Ishikawa (cell line): ENCODE measurements around the gene PBX1.

Experiments
- CEBPB ChIP-seq: IDR thresholded peaks from 2 replicates; pipeline ENCODE4 v1.6.1; 2012
- CREB1 ChIP-seq: IDR thresholded peaks from 2 replicates; pipeline ENCODE4 v1.6.1; 2012; ENCODE audit warnings: low read depth
- EGR1 ChIP-seq: IDR thresholded peaks from 2 replicates; pipeline ENCODE4 v1.6.1; 2012
- EP300 ChIP-seq: IDR thresholded peaks from 2 replicates; pipeline ENCODE4 v1.6.1; 2012; ENCODE audit warnings: borderline replicate concordance
- FOXM1 ChIP-seq: IDR thresholded peaks from 2 replicates; pipeline ENCODE4 v1.6.1; 2012; ENCODE audit warnings: low read depth, borderline replicate concordance
- NFIC ChIP-seq: IDR thresholded peaks from 2 replicates; pipeline ENCODE4 v1.6.1; 2012
- RAD21 ChIP-seq: IDR thresholded peaks from 2 replicates; pipeline ENCODE4 v1.6.1; 2012; ENCODE audit warnings: low read depth
- TAF1 ChIP-seq: IDR thresholded peaks from 2 replicates; pipeline ENCODE4 v1.6.1; 2012; ENCODE audit warnings: low read depth, mild to moderate bottlenecking
- TCF12 ChIP-seq: IDR thresholded peaks from 2 replicates; pipeline ENCODE4 v1.6.1; 2012; ENCODE audit warnings: low read depth
- USF1 ChIP-seq: IDR thresholded peaks from 2 replicates; pipeline ENCODE4 v1.6.1; 2012
- YY1 ChIP-seq: IDR thresholded peaks from 2 replicates; pipeline ENCODE4 v1.6.1; 2012; ENCODE audit warnings: low read depth
- ZBTB7A ChIP-seq: IDR thresholded peaks from 2 replicates; pipeline ENCODE4 v1.6.1; 2012; ENCODE audit warnings: low read depth
- TF ChIP-seq, protein P1 (sequence below): IDR thresholded peaks from 2 replicates; pipeline ENCODE4 v1.6.1; 2012; ENCODE audit warnings: low read depth, mild to moderate bottlenecking
- TF ChIP-seq, protein P2 (sequence below): IDR thresholded peaks from 2 replicates; pipeline ENCODE4 v1.6.1; 2012

Gene PBX1

DNA sequence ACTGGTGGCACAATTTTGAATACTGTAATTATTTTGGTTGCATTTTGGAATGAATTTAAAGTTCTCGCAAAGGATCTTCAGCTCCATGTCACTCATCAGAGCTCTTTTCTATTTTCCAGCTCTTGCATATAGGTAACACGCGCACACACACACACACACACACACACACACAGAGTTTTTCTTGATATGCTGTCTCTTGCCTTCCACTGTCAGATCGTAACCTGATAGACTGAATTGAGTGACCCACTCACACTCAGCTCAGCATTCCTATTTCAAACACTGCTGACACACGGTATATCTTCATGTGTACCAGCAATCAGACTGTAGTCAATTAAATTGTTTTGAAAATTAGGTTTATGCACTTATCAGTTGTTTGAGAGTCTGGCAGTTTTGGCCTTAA is 214.1 kb downstream of the PBX1 start:
- TF ChIP-seq, protein P1, sequence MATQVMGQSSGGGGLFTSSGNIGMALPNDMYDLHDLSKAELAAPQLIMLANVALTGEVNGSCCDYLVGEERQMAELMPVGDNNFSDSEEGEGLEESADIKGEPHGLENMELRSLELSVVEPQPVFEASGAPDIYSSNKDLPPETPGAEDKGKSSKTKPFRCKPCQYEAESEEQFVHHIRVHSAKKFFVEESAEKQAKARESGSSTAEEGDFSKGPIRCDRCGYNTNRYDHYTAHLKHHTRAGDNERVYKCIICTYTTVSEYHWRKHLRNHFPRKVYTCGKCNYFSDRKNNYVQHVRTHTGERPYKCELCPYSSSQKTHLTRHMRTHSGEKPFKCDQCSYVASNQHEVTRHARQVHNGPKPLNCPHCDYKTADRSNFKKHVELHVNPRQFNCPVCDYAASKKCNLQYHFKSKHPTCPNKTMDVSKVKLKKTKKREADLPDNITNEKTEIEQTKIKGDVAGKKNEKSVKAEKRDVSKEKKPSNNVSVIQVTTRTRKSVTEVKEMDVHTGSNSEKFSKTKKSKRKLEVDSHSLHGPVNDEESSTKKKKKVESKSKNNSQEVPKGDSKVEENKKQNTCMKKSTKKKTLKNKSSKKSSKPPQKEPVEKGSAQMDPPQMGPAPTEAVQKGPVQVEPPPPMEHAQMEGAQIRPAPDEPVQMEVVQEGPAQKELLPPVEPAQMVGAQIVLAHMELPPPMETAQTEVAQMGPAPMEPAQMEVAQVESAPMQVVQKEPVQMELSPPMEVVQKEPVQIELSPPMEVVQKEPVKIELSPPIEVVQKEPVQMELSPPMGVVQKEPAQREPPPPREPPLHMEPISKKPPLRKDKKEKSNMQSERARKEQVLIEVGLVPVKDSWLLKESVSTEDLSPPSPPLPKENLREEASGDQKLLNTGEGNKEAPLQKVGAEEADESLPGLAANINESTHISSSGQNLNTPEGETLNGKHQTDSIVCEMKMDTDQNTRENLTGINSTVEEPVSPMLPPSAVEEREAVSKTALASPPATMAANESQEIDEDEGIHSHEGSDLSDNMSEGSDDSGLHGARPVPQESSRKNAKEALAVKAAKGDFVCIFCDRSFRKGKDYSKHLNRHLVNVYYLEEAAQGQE: no peak
- TF ChIP-seq USF1 (no peak), EGR1 (no peak)

- no peak for TF ChIP-seq RAD21
- no peak for TF ChIP-seq ZBTB7A
- TF ChIP-seq NFIC: no peak
- TF ChIP-seq YY1: no peak
- TF ChIP-seq TAF1: no peak
- TF ChIP-seq TCF12: no peak
- TF ChIP-seq CEBPB: no peak
- no peak for TF ChIP-seq EP300
- TF ChIP-seq, protein P2, sequence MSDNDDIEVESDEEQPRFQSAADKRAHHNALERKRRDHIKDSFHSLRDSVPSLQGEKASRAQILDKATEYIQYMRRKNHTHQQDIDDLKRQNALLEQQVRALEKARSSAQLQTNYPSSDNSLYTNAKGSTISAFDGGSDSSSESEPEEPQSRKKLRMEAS: no peak
Observed at GRCh38 chr1:164774413-164774812, 215.4 kb downstream of the PBX1 start.

DNA sequence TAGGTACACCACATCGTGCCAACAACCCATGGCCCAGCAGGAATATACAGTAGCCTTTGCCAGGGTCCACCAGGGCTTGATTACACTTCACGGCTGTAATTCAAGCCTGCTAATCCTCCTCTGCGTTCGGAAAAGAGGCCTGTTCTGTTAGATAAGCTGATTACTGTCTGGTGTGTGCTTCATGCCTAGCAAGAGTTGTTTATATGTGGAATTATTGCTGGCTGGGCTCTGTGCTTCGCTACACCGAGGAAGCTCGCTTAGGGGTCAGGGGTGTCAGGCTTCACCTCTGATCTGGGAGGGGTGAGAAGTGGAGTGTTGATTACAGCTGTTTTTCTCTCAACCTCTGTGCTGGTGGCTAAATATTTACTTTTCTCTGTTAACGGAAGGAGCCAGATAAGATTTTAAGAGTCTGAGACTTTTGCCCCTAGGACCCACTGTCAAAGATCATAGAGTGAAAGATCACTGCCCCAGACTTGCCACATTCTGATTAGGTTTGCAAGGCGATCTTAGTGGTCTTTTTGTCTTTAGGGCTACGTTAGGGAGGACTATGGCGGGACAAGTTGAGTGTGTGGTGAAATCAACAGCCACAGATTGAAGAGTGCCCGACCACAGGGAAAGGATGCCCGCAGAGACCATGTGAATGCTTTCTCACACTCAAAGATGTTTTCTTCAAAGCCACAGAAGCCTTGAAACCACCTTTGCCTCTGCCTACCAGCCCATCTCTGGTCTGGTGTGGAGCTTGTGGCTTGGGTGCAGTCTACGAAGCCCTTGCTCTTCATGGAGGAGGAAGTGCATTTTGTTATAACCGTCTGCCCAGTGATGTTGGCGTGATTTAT is 216.1 kb downstream of the PBX1 start:
- TF ChIP-seq, protein P2: no peak
- no peak for TF ChIP-seq USF1

DNA sequence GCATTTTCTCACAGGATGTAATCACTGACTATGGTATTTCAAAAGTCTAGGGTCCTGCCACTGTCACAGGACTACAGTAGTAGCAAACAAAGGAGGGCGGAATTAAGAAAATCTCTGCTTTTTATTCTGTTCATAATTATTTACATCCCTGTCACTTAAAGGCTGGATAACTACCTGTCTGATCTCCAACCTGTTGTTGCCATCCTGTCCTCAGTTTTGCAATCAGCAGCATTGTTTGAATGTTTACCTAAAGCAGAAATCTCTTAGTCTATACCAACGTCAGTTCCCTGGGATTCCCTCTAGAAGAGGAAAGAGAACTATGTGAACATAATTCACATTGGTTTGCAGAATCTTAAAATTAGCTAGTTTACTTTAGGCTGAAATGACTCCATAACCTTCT is 218.5 kb downstream of the PBX1 start:
- TF ChIP-seq TCF12 (no peak), TAF1 (no peak), EP300 (no peak), RAD21 (no peak), USF1 (no peak), EGR1 (no peak), YY1 (no peak)
- TF ChIP-seq, protein P1: no peak

GRCh38 chr1:164779376-164779775 is 220.4 kb downstream of the PBX1 start:
- TF ChIP-seq, protein P2: no peak
- TF ChIP-seq EGR1: no peak
- TF ChIP-seq, protein P1: no peak
- no peak for TF ChIP-seq TAF1
- no peak for TF ChIP-seq FOXM1
- no peak for TF ChIP-seq ZBTB7A
- no peak for TF ChIP-seq TCF12
- no peak for TF ChIP-seq RAD21
- TF ChIP-seq USF1: no peak
- no peak for TF ChIP-seq CREB1
- no peak for TF ChIP-seq EP300
